Erythroblast (primary cell): ENCODE results near the gene GRM5.

Experiments
- GATA1 ChIP-seq: IDR thresholded peaks from 2 replicates; pipeline ENCODE4 v1.6.1; 2011; ENCODE audit warnings: low read depth, mild to moderate bottlenecking, control low read depth, low read length, moderate library complexity
- POLR2A ChIP-seq: IDR thresholded peaks from 2 replicates; pipeline ENCODE4 v1.6.1; 2011; ENCODE audit warnings: mild to moderate bottlenecking, low read length

DNA sequence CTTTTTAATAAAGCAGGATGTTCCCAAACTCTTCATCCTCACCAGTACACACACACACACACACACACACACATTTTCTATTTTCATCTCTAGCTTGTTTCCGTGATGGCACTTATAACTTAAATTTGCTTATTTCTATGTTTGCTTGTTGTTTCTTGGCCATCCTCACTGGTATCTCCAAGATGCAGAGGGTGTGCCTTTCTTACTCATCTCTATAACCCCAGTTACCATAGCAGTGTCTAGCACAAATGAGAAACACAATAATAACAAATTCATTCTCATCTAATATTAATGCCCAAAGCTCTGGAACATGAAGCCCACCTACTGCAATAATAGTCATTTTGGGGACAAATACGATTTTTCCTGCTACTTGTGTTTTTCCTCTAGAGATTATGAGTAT is 156.3 kb downstream of the GRM5 start:
- TF ChIP-seq POLR2A: no peak
- no peak for TF ChIP-seq GATA1
